COLO668 (cell line): ENCODE measurements around the gene MS4A10.
A peak's percentile ranks its signal among the peaks of the same experiment; 100 is the strongest.
"Not testable (repeated sequence)": the region's sequence is repeated elsewhere in the genome, so short reads cannot be mapped to it uniquely, and the experiment has no call there.

Source experiments
- DNase-seq: peaks from one replicate; lab custom pipeline; 2025; ENCODE audit not compliant: unreplicated experiment; lab: John Stamatoyannopoulos, UW

MS4A10 gene

DNA sequence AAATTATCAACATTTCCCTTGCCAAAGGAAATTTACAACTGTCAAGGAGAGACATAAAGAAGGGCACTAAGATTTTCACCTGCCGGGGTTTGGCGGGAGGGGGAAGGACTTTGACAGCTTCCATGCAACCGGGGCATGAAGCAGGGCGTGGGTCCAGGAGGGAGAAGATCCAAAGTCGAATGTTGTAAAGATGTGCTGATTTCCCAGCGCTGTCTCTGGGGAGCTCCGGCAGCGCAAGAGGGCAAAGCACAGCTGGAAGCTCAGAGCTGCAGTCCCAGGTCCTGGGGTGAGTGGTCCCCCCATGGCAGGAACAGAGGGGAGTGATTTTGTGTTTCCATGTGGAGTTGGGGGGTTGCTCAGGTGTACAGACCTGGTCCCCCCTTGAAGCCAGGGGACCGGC, at the start of gene MS4A10:
Gene MS4A10, plus strand, starts transcription at position 198 of the 400 bp plus-strand sequence. CDS start 5,003 bp downstream, outside the sequence.
- DNase-seq = no peak

DNA sequence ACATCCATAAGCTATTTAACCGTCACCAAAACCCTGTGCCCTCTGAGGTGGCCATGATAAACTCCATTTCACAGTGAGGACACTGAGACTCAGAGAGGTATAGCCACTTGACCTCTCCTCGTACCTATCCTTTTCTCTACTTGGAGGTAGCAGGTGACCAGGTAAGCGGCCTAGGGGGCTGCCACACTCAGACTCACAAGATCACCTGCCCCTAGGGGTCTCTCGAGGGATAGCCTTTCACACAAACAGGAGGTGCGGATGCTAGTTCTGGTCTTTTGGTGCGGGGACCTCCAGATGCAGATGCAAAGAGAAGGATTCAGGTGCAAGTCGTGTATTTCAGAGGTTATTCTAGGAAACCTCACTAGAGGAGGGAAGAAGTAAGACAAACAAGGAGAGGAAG, 46.0 kb upstream of the MS4A10 start:
- no peak for DNase-seq

DNA sequence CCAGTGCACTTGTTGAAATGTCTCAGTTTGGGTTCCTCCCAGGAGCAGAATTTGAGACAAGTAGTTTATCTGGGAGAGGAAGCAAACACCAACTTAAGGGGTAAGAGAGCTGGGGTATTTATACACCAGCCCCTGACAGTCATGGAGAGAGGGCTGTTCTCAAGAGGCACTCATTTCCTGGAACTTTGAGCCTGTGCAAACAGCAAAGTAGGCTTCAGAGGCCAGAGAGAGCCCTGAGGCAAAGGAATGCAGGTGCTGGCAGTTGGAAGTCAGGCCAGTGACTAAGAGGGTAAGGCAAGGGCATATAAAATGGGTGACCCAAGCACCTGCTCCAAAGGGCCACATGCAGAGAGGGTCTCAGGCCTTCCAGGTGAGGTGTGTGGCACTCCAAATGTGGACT, 44.6 kb upstream of the MS4A10 start:
- DNase-seq = peak; percentile 44

DNA sequence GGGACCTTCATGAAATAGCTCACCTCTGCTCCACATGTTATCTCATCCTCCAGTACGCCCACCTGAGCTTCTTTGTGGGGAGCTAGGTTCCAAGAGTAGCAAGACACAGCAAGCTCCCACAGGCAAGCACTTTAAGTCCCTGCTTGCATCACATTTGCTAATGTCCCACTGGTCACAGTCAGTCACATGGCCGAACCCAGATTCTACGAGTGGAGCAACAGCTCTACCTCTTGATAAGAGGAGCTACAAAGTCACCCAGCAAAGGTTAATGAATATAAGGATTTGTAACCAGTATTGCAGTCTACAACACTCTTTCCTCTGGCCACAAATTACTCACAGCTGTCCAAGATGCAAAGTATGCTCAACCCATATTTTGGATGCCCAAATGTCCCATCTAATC, 43.7 kb upstream of the MS4A10 start:
- DNase-seq = no peak

DNA sequence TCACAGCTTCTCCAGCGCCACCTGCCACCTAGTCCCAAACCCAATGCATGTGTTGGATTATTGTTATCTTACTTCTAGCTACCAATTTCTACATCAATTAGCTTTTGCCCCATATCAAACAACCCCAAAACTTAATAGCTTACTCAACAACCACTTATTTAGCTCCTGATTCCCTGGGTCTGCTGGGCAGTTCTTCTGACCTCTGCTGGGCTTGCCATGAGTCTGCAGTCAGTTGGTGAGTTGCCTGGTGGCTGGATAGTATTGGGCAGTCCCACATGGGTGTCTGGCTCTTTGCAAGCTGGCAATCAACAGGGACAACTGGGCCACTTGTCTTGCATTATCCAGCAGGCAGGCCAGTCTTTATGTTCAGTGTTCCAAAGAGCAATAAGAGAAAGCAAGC, 42.1 kb upstream of the MS4A10 start:
- DNase-seq = no peak

DNA sequence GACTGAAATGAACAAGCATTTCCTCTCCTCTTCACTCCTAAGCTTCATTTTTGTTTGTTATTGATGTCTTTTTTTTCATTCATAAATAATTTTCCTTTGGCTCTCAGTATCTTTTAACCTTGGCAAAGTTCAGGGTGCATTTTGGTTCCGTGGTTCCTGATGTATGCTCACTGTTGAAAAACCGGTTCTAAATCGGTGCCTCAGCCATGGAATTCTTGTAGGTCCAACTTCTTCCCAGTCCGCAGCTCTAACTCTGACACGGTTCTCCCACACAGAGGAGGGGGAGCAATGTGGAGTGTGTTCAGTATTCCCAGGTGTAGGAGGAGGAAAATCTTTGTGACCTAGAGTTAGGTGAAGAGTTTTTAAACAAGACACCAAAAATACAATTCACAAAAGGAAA, 41.0 kb upstream of the MS4A10 start:
- no peak for DNase-seq

DNA sequence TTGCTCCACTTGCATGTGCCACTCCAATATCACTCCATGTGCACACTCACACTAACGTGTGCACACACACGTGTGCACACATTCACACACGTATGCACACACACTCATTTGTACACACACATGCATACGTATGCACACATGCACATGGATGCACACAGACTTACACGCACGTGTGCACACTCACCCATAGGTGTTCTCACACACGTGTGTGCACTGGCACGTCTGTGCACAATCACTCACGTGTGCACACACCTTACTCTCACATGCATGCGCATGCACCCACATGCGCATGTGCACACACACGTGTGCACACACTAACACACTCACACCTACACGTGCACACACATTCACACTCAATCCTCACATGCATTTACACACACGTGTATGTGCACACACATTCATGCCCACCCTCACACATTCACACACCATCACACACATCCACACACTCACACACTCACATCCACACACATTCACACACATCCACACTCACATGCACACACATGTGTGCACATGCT, 37.7 kb upstream of the MS4A10 start:
- DNase-seq = no peak

DNA sequence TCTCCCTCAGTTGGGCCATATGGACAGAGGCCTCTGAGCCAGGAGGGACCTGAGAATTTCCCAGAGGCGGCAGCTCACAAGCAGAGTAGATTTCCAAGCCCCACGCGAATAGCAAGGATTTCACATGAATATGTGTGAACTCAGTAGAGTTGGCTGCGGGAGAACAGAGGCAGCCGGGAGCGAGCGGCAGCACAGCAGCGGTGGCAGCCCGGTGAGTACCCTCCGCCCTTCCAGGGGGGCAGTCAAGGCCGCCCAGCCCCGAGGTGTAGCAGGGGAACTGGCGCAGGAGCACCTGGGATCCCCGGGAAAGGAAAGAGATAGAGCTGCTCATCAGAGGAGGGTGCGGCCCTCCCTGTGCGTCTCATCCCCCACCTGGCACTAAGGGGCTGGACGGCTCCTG, 36.9 kb upstream of the MS4A10 start:
- DNase-seq = no peak

DNA sequence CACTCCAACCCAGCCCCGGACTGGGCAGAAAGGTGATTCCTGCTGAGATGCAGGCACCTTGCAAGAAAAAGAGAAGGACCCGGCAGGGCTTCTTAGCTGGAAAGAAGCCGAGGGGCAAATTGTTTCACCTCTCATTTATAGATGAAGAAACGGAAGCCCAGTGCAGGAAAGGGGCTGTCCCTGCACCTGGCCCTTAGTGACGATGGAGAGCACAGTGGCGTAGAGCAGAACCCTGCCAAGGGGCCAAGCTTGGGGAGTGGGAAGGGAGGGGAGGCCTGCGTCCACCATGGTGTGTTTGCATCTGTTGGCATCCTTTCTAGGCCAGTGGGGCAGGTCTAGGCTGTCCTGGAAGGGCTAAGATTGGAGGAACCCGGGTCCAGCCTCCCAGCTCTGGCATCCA, 36.3 kb upstream of the MS4A10 start:
- DNase-seq = no peak

DNA sequence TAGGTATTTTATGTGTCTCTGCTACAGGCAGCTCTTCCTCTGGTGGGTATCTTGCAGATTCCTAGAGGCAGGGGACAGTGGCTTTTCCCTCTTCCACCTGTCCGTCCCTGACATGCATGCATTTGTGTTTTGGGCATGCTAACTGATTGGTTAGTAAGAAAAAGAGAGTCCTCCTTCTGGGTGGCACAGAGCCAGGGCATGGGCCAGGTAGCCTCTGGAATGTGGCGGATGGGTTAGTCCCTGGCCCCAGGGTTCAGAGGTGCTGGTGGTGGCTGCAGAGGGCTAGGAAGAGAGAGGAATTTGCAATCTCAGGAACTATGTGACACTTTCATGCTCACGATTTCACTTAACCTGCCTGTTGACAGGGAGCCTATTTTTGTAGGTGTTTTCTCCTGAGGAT, 34.2 kb upstream of the MS4A10 start:
- no peak for DNase-seq

DNA sequence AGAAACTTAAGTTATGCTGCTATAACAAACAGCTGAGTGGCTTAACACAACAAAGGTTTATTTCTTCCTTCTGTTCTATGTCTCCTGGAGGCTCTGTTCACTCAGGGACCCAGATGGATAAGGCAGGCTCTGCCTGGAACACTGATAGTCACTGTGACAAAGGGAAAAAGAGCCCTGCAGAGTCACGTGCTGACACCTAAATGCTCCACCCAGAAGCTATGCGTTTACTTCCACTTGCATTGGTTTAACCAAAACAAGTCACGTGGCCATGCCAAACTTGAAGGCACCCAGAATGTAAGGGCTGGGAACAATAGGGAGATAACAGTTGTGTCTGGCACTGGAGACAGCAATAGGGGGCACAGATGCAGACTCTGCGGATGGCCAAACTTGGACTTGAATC, 31.8 kb upstream of the MS4A10 start:
- no peak for DNase-seq

DNA sequence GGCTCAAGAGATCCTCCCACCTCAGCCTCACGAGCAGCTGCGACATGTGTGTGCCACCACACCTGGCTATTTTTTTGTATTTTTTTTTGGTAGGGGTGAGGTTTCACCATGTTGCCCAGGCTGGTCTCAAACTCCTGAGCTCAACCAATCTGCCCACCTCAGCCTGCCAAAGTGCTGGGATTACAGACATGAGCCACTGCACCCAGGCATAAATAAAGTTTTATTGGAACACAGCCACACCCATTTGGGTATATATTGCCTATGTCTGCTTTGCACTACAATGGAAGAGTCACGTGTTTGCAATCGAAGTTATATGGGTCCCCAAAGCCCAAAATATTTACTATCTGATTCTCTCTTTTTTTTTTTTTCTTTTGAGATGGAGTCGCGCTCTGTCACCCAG, 30.2 kb upstream of the MS4A10 start:
- no peak for DNase-seq

DNA sequence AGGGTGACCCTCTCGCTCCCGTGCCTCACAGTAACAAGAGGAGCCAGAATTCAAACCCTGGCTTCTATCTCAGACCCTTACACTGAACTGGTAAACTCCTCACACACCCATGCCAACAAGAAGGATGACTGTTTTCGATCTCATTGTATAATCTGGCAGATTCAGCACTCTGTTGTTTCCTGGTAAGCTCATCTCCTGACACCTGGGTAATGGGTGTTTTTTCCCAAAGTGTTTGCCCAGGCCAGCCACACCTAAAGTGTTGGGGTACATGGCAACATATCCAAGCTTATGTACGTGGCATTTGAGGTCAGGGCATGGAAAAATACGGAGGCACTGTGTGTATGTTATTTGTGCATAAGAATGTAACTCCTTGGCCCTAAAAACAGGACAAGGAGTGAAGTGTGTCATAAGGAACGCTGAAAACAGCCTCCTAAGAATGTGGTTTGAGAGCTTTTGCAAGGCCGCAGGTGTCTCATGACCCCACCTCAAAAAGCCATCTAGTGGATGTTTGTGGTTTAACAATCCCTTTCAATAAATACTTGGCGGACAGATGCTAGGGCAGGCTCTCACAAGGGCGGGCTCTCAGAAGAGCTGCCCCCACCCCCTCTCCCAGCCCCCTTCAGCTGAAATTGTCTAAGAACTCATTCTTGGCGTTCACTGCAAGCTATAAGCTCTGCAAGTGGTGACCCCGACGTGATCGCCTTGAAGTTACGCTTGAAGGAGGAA, 28.7 kb upstream of the MS4A10 start, which contains the start of gene MS4A15:
Gene MS4A15, plus strand, starts transcription at position 561 of the 726 bp plus-strand sequence. CDS start 6,867 bp downstream, outside the sequence.
- peak; percentile 7 for DNase-seq

DNA sequence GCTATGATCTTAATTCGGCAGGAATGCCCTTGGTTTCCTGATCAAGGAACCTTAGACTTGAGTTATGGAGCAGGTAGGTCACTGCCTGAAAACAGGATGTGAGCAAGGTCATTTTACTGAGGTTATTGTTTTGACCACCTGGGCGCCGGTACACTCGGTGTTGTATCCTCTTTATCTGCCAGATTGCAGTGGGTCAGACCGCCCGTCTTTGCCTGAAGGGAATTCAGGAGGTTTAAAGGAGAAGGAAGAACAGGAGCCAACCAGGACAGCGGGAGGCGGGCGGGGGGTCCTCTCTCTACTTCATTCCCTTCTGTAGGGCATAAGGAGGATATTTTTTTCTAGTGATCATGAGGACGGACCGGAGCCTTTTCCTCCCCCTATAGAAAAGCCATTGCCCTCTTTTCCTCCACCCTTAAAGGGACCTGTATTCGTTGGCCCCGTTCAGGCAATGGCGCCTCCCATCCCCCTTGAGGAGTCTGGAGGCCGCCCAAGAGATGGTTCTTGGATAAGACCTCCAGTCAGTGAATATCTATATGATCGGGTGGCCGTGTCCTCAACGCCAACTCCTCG, 27.8 kb upstream of the MS4A10 start:
- DNase-seq = no peak

DNA sequence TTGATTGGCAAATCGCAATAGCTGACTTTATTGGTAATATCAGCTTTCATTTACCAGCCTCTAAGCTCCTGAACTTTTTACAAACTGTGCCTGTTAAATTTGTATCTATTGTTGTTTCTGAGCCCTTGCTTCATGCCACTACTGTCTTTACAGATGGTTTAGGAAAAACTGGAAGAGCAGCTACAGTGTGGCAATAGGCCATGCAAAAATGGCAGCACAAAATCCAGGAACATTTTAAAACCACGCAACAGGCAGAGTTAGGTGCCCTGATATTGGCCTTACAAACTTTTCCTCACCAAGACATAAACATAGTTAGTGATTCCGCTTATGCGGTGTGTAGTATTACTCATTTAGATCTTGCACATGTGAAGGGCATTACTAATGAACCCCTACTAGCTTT, 26.5 kb upstream of the MS4A10 start:
- DNase-seq = not testable (repeated sequence)

DNA sequence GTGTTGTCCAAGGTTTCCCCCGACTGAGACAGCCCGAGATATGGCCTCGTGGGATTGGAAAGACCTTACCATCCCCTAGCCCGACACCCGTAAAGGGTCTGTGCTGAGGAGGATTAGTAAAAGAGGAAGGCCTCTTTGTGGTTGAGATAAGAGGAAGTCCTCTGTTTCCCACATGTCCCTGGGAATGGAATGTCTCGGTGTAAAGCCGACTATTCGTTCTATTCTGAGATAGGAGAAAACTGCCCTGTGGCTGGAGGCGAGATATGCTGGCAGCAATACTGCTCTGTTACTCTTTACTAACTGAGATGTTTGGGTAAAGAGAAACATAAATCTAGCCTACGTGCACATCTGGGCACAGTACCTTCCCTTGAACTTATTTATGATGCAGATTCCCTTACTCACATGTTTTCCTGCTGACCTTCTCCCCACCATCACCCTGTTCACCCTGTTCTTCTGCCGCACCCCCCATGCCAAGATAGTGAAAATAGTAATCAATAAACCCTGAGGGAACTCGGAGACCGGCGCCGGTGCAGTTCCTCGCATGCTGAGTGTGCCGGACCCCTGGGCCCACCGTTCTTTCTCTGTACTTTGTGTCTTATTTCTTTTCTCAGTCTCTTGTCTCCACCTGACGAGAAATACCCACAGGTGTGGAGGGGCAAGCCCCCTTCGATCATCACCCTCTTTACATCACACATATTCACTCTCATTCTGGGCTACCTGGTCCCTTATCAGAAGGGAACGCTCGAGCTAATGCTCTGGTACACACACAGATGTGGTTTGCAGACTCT, 25.5 kb upstream of the MS4A10 start:
- DNase-seq = not testable (repeated sequence)

DNA sequence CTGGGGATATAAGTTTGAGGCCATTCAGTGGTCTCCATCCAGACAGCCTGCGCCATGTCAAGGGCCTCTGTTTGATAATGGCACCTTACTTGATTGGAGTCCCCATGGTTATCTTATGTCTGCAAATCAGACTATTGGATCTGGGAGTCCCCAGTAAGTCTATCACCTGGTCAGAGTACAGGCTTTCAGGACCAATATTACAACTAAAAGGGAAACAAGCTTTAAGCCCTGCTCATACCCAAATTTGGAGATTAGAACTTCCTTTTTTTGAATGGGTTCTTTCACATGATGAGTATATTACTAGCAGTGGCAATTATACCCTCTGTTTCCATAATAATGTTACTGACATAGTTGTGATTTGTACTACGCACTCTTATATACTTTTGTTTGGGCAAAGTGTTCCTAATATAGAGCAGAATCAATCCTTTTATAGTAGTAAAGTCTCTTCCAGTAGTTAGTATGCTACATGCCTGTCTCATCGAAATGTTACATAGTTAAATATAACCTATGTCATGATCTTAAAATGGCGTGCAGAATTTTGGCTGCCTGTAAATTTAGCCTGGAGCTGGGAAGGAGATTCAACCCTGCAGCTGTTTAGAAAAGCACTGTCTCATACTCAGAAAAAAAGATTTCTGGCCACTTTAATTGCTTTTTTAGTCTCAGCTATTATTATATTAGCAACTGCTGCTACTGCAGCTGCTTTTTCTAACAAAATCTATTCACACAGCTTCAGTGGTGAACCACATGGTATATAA, 23.5 kb upstream of the MS4A10 start:
- no peak for DNase-seq

DNA sequence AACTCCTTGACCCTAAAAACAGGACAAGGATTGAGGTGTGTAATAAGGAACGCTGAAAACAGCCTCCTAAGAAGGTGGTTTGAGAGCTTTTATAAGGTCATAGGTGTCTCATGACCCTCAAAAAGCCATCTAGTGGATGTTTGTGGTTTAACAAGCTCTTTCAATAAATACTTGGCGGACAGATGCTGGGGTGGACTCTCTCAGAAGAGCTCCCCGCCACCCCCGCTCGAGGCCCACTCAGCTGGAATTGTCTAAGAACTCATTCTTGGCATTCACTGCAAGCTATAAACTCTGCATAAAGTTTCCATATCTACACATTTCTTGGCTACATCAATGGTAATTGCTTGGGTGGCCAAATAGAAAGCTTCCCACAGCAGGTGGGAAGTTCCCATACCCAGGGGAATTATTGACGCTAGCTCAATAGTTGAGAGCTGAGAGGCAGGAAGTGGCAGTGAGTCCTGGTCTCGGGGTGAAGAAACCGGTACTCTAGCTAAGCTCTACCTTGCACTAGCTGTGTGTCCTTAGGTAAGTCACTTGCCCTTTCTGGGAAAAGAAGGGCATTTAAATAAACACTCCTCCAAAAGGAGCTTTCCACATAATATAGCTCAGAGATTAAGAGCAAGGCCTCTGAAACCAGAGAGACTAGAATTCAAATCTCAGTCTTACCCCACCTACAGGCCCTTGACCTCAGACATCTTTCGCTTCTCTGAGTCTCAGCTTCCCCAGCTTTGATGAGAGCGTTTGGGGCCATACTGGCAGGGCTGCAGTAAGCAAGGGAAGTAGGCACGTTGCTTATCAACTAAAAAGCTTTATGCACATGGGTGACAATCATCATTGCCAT, 22.1 kb upstream of the MS4A10 start:
- DNase-seq = peak; percentile 67

DNA sequence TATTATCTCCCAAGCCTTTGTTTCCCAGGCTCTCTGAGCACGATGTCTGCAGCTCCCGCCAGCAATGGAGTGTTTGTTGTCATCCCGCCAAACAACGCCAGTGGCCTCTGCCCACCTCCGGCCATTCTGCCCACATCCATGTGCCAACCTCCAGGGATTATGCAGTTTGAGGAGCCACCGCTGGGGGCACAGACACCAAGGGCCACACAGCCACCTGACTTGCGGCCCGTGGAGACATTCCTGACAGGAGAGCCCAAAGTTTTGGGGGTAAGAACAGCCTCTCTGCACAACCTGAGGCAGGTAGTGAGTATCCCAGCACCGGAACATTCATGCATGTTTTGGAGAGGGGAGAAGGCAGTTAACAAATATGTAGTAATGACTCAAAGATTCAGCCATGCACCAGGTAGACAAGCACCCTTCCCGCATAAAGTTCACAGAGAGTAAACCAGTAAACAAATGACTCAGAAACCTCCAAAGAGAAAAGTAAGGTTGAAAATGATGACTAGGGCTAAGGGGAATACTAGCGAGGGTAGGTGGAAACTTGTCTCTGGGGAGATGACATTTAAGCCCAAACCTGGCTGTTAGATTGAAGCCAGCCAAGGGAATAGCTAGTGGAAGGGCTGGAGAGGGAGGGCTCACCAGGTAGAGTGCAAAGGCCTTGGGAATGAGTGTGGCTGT, 21.3 kb upstream of the MS4A10 start:
- DNase-seq = peak; percentile 8

DNA sequence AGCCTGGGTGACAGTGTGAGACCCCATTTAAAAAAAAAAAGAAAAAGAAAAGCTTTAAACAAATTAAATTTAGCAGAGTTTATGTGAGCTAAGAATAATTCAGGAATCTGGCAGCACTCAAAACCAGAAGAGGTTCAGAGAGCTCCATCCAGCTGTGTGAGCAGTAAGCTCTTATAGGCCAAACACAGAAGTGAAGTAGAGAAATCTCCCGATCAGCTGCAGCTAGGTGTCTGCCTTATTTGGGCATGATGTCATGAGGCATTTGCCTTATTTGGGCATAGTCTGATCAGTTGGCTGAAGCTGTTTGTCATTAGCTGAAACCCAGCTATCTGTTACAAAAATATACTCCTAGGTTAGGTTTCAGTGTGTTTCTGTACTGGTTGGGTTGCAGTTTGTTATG, 20.3 kb upstream of the MS4A10 start:
- DNase-seq = no peak
